HCT116 (cell line): ENCODE results near the gene THSD4. TPM values are rescaled to one million over a fixed set of nuclear protein-coding genes. Genes with fewer than 3 reads are reported as not detected.

Experiments used
- ATAC-seq: fragments of 200-7000 bp; cut with Tn5 transposase; 2 replicates; pipeline ENCODE4 v1.9.1; 2020; ENCODE audit warnings: mild to moderate bottlenecking, moderate library complexity
- BruUV-seq: library from RNA; stranded (reverse); fragments of 400-500 nt; replicated peaks from 2 replicates; lab custom pipeline; 2021; lab: Mats Ljungman, UMichigan
- CTCF ChIA-PET: fragments of 300-600 bp; sonication (Branson Sonifier 250); formaldehyde crosslinking; loops from one replicate; lab custom pipeline; 2021; ENCODE audit warnings: antibody characterized with exemption; lab: Charles Lee
- POLR2A ChIA-PET: fragments of 300-600, 350-600 bp; sonication (Branson Sonifier 250); formaldehyde crosslinking; loops from one replicate; lab custom pipeline; 2021; ENCODE audit warnings: antibody characterized with exemption; lab: Charles Lee
- RAD21 ChIA-PET, 2 experiments: fragments of 300-600 bp; sonication (Branson Sonifier 250); formaldehyde crosslinking; loops; one replicate each; lab custom pipeline; 2023; ENCODE audit warnings: low total read pairs in 2 of 2; ENCODE audit not compliant: uncharacterized antibody in 2 of 2, unreplicated experiment in 2 of 2, low non-redundant PET in 1 of 2; lab: Charles Lee
- DNase-seq: peaks from one replicate; pipeline ENCODE4 v3.0.0-alpha.2; 2010; ENCODE audit warnings: low read depth, low spot score
- H2AFZ ChIP-seq: fragments of 200-600 bp; shearing (Covaris generic), sonication (generic); 2 replicates; pipeline ENCODE4 v1.6.1; 2017; ENCODE audit warnings: low read depth, mixed run types, mixed read lengths, antibody characterized with exemption, low read length; ENCODE audit not compliant: poor library complexity, severe bottlenecking
- H3K27ac ChIP-seq: 2 replicates; pipeline ENCODE4 v1.5.1; 2012; ENCODE audit warnings: low read depth, low read length
- H3K27me3 ChIP-seq: fragments of 200-600 bp; sonication (generic); 2 replicates; pipeline ENCODE4 v1.6.1; 2016; ENCODE audit warnings: mixed run types, low read length, mixed read lengths; ENCODE audit not compliant: insufficient read depth
- H3K36me3 ChIP-seq, 2 experiments: fragments of 200-500 bp in 1 of 2; fragments of 200-600 bp in 1 of 2; sonication (Bioruptor generic) in 1 of 2; sonication (generic) in 1 of 2; 2 replicates each; pipeline versions ENCODE4 v1.5.1 to v1.6.1; 2014 to 2016; ENCODE audit warnings: low read length in 2 of 2, inconsistent platforms in 1 of 2, mixed read lengths in 1 of 2, mixed run types in 1 of 2; ENCODE audit not compliant: insufficient read depth in 2 of 2, control insufficient read depth in 1 of 2
- H3K4me1 ChIP-seq, 2 experiments: fragments of 200-600 bp in 1 of 2; sonication (generic) in 1 of 2; 2 replicates each; pipeline versions ENCODE4 v1.5.1 to v1.6.1; 2012 to 2017; ENCODE audit warnings: low read length in 2 of 2, inconsistent platforms in 1 of 2, mild to moderate bottlenecking in 1 of 2, mixed read lengths in 1 of 2, mixed run types in 1 of 2, moderate library complexity in 1 of 2; ENCODE audit not compliant: insufficient read depth in 2 of 2, control insufficient read depth in 1 of 2
- H3K4me2 ChIP-seq: fragments of 200-600 bp; sonication (generic); 2 replicates; pipeline ENCODE4 v1.6.1; 2017; ENCODE audit warnings: mixed run types, low read length, mixed read lengths
- H3K4me3 ChIP-seq, 2 experiments: fragments of 200-600 bp in 1 of 2; sonication (generic) in 1 of 2; replicated peaks in 1 of 2; 2 replicates each; pipeline ENCODE4 v1.5.1; 2011 to 2016; ENCODE audit warnings: low read length in 2 of 2, control low read depth in 1 of 2, low read depth in 1 of 2, mild to moderate bottlenecking in 1 of 2, mixed read lengths in 1 of 2, mixed run types in 1 of 2
- H3K79me2 ChIP-seq: fragments of 200-600 bp; sonication (generic); 2 replicates; pipeline ENCODE4 v1.6.1; 2017; ENCODE audit warnings: mild to moderate bottlenecking, mixed run types, low read length, moderate library complexity, mixed read lengths; ENCODE audit not compliant: insufficient read depth
- H3K9ac ChIP-seq: fragments of 200-600 bp; sonication (generic); 2 replicates; pipeline ENCODE4 v1.6.1; 2016; ENCODE audit warnings: low read length, mixed read lengths
- H3K9me2 ChIP-seq: fragments of 200-600 bp; sonication (generic), shearing (Covaris generic); 2 replicates; pipeline ENCODE4 v1.6.1; 2017; ENCODE audit warnings: mixed run types, mild to moderate bottlenecking, moderate library complexity; ENCODE audit not compliant: insufficient read depth
- H3K9me3 ChIP-seq, 2 experiments: fragments of 200-500 bp in 1 of 2; fragments of 200-600 bp in 1 of 2; sonication (Bioruptor generic) in 1 of 2; sonication (generic) in 1 of 2; 2 replicates each; pipeline ENCODE4 v1.6.1; 2014 to 2017; ENCODE audit warnings: low read length in 2 of 2, mixed read lengths in 2 of 2, inconsistent platforms in 1 of 2, low read depth in 1 of 2, mild to moderate bottlenecking in 1 of 2, mixed run types in 1 of 2, moderate library complexity in 1 of 2; ENCODE audit not compliant: control insufficient read depth in 1 of 2, insufficient read depth in 1 of 2
- H4K20me1 ChIP-seq: fragments of 200-600 bp; sonication (generic), shearing (Covaris generic); 2 replicates; pipeline ENCODE4 v1.6.1; 2017; ENCODE audit warnings: mixed run types, mild to moderate bottlenecking, moderate library complexity; ENCODE audit not compliant: insufficient read depth
- CBX3 ChIP-seq: IDR thresholded peaks from 2 replicates; pipeline ENCODE4 v1.6.1; 2012; ENCODE audit warnings: low read depth
- CEBPB ChIP-seq: IDR thresholded peaks from 2 replicates; pipeline ENCODE4 v1.6.1; 2012; ENCODE audit warnings: low read depth
- EGR1 ChIP-seq: IDR thresholded peaks from 2 replicates; pipeline ENCODE4 v1.6.1; 2012; ENCODE audit warnings: low read depth
- ELF1 ChIP-seq: IDR thresholded peaks from 2 replicates; pipeline ENCODE4 v1.6.1; 2012; ENCODE audit warnings: low read depth, borderline replicate concordance
- JUND ChIP-seq: IDR thresholded peaks from 2 replicates; pipeline ENCODE4 v1.6.1; 2012
- REST ChIP-seq: IDR thresholded peaks from 2 replicates; pipeline ENCODE4 v1.6.1; 2012; ENCODE audit warnings: low read depth
- SIN3A ChIP-seq: IDR thresholded peaks from 2 replicates; pipeline ENCODE4 v1.6.1; 2012; ENCODE audit warnings: low read depth
- SP1 ChIP-seq: IDR thresholded peaks from 2 replicates; pipeline ENCODE4 v1.6.1; 2012; ENCODE audit warnings: low read depth
- ZBTB33 ChIP-seq: IDR thresholded peaks from 2 replicates; pipeline ENCODE4 v1.6.1; 2011; ENCODE audit warnings: mild to moderate bottlenecking, low read length, moderate library complexity; ENCODE audit not compliant: insufficient replicate concordance; ENCODE audit errors: extremely low read depth
- ZFX ChIP-seq: fragments of 450-650 bp; IDR thresholded peaks from 2 replicates; pipeline ENCODE4 v1.6.1; 2017
- intact Hi-C: fragments of 100-400 bp; cut with micrococcal nuclease; formaldehyde crosslinking; loops from 2 replicates; pipeline ENCODE4 v1.10.0; 2022
- total RNA-seq: library from RNA; stranded (reverse); gene quantifications from one replicate; pipeline ENCODE4 v1.2.1, GENCODE V29; 2021; ENCODE audit not compliant: unreplicated experiment

The THSD4 gene
- total RNA-seq, 1 experiment from 2014 or later, result 30.5 TPM

- intact Hi-C loops, result no loop called here
- no peak overlapping the region for H3K4me2 ChIP-seq
- peaks cover 0 to under 1% of the 10 kb centered on the region in 2 experiments; a peak in 1 of 4 replicates for H3K4me1 ChIP-seq
- H3K4me3 ChIP-seq, result no peak overlapping the region
- no TSS peak for BruUV-seq
- no peaks in the 10 kb centered on the region for H4K20me1 ChIP-seq
- H2AFZ ChIP-seq, result no peak overlapping the region
- H3K9ac ChIP-seq, result no peak overlapping the region
- no peak overlapping the region for H3K27ac ChIP-seq
- no peaks in the 10 kb centered on the region for H3K27me3 ChIP-seq
- no peak for ATAC-seq
- no peaks in the 10 kb centered on the region for H3K9me2 ChIP-seq
- TF ChIP-seq JUND (no peak), CBX3 (no peak), CEBPB (no peak), EGR1 (no peak), ZBTB33 (no peak), ZFX (no peak), SP1 (no peak), REST (no peak), SIN3A (no peak), ELF1 (no peak)
- ChIA-PET POLR2A (no interaction called here), CTCF (no interaction called here), RAD21 (no interaction called here)
- DNase-seq, result no peak
- no peaks in the 10 kb centered on the region for H3K79me2 ChIP-seq
- H3K36me3 ChIP-seq, result no peaks in the 10 kb centered on the region
- H3K9me3 ChIP-seq, result no peaks in the 10 kb centered on the region
Measured at GRCh38 chr15:71218272-71218805, 103.1 kb downstream of the THSD4 start.
